ENCODE results near the gene MIPOL1.
A peak's percentile ranks its signal among the peaks of the same experiment; 100 is the strongest.

MIPOL1 gene

DNA sequence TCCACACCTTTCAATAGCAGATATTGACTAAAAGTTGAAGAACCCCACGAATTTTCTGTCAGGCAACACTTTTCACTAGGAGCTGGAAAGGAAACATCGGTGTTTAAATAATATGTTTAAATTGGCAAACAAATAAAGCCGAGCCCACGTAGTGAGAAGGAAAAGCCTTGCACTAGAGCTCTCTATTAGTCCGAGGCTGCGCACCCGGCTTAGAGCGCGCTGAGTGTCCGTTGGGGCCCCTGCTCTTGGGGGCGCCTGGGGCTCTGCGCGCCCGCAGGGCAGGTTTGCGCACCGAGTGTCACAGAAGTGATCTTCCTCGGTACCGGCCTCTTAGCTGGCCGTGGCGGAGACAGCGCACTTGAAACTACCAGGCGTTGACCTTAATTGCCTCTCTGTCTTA is 404.1 kb downstream of the MIPOL1 start:
- DNase-seq = peak; percentile 45

Data from retina (tissue), 1 donor.